RWPE1 (cell line): Measurements from ENCODE around the gene TRAPPC6A.

ENCODE experiments used
- CTCF ChIA-PET: fragments of 350-600 bp; sonication (Branson Sonifier 250); formaldehyde crosslinking; extraction: SDS; loops from one replicate; lab custom pipeline; 2021; lab: Yijun Ruan, JAX
- POLR2A ChIA-PET: fragments of 400-600 bp; formaldehyde crosslinking; extraction: SDS; loops from one replicate; lab custom pipeline; 2020; ENCODE audit warnings: antibody characterized with exemption; ENCODE audit not compliant: low non-redundant PET; lab: Yijun Ruan, JAX
- DNase-seq: peaks from one replicate; pipeline ENCODE4 v3.0.0; 2012; ENCODE audit warnings: low spot score
- H3K27ac ChIP-seq: fragments of 450-650 bp; 2 replicates; pipeline ENCODE4 v1.5.1; 2017
- TF ChIP-seq, protein P1 (sequence below): fragments of 450-650 bp; conservative IDR thresholded peaks from 2 replicates; pipeline ENCODE4 v1.5.1; 2017; ENCODE audit warnings: low read depth, mild to moderate bottlenecking

Gene TRAPPC6A

DNA sequence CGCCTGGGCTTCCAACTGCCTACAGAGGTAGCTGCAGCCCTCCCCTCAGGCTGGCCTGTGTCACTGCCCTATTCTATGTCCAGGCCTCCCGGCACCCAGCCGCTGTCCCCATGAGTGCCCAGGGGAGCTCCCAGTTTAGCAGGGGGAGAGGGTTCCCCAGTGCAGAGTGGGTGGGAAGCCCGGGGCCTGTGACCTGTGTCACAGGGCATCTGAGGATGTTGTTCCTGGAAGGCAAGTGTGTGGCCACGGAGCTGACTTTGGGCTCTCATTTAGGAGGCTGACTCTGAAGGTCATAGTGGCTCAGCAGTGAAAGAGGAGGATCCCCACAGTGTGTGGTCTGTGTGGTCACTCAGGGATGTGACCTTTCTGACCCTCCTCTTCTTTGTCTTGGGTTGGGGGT lies 59.9 kb downstream of the TRAPPC6A start:
- CTCF ChIA-PET = interaction anchor here (0.6 kb wide), 1 partner anchor 29 kb away, joined by 3 read pairs; no protein-coding TSS in a partner anchor
- TF ChIP-seq, protein P1, sequence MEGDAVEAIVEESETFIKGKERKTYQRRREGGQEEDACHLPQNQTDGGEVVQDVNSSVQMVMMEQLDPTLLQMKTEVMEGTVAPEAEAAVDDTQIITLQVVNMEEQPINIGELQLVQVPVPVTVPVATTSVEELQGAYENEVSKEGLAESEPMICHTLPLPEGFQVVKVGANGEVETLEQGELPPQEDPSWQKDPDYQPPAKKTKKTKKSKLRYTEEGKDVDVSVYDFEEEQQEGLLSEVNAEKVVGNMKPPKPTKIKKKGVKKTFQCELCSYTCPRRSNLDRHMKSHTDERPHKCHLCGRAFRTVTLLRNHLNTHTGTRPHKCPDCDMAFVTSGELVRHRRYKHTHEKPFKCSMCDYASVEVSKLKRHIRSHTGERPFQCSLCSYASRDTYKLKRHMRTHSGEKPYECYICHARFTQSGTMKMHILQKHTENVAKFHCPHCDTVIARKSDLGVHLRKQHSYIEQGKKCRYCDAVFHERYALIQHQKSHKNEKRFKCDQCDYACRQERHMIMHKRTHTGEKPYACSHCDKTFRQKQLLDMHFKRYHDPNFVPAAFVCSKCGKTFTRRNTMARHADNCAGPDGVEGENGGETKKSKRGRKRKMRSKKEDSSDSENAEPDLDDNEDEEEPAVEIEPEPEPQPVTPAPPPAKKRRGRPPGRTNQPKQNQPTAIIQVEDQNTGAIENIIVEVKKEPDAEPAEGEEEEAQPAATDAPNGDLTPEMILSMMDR = no peak
- DNase-seq = no peak
- peak overlapping the region; percentile 43 for H3K27ac ChIP-seq
- POLR2A ChIA-PET = no interaction called here

DNA sequence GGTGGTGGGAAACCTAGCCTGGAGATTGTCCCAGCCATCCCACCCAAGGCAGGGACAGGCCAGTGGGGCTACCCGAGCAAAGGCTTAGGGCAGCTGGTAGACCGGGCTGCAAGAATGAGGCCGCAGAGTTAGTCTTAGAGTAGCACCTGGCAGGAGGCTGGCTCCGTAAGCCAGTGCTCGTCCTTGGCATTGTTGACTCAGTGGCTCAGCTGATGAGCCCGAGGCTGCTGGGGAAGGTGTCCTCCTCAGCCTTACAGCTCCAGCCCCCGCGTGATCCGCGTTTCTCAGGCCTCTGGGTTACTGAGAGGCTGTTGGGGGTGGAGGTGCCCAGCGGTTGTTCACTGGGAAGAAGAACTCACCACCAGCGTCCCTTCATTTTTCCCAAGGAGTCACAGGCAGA lies 60.4 kb downstream of the TRAPPC6A start:
- POLR2A ChIA-PET = no interaction called here
- TF ChIP-seq, protein P1 = no peak
- H3K27ac ChIP-seq = peak overlapping the region; percentile 43
- CTCF ChIA-PET = interaction anchor here (0.6 kb wide), 1 partner anchor 28 kb away, joined by 3 read pairs; no protein-coding TSS in a partner anchor
- DNase-seq = no peak

DNA sequence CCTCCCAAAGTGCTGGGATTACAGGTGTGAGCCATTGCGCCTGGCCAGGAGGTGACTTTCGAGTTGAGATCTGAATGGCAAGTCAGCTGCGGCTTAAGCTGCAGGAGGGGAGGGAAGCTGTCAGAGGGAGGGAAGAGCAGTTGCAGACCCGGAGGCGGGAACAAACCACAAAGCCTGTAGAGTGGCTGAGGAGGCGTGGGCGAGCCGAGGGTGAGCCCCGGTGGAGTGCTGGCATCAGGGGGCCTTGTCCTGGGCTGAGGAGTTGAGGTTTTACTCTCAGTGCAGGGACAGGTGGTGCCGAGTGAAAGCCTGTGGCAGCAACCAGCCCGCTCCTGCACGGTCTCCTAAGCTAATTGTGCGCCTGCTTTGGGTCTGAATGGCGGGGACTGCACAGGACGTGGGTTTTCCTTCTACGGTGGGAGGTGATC lies 60.9 kb downstream of the TRAPPC6A start:
- DNase-seq = no peak
- ChIA-PET CTCF (no interaction called here), POLR2A (no interaction called here)
- TF ChIP-seq, protein P1 = no peak
- H3K27ac ChIP-seq = peak overlapping the region; percentile 43

DNA sequence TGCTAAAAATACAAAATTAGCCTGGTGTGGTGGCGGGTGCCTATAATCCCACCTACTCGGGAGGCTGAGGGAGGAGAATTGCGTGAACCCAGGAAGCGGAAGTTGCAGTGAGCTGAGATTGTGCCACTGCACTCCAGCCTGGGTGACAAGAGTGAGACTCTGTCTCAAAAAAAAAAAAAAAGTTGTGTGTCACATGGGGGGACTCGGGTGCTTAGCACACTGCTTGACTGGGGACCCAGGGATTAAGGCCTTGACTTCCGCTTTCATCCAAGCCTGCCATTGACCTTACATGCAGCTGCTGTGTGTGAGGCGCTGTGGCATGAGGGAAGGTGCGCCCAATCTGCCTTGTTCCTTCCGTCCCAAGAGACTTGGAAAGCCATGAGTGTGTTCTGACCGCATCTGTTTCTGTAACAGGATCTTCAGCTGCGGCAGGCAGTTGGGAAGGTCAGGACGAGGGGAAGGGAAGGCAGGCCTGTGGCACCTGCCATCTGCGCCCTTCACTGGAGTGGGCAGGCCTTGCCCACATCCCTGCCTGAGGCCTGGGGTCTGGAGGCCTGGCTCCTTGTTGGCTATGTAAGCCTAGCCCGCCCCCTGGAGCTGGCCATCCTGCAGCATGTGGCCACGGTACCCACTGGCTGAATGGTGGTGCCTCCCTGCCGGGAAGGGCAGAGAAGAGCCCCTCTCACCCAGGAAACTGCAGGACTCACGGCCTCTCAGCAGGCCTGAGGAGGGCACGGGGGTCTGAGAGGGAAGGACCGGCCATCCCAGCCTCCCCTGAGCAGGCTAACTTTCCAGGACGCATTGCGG lies 62.0 kb downstream of the TRAPPC6A start:
- TF ChIP-seq, protein P1 = no peak
- ChIA-PET CTCF (interaction anchor here (1.1 kb wide), 1 partner anchor 392 kb away, joined by 3 read pairs; no protein-coding TSS in a partner anchor), POLR2A (no interaction called here)
- no peak for DNase-seq
- no peak overlapping the region for H3K27ac ChIP-seq

DNA sequence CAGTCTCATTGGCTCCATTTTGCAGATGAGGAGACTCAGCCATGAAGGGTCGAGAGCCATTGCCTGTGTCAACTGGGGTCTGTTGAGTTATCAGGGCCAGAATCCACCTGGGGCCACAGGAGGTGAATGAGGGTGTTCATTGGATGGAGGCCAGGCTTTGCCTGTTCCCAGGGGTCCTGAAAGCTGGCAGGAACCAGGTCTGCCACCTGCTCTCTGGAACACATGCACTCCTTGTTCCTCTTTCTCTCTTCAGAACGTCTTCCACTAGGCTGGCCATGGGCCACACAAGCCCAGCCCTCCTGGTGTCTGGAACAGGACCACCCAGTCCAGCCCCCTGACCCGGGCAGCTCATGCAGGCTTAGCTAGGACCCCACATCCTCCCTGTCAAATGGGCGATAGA lies 63.9 kb downstream of the TRAPPC6A start:
- no peak for DNase-seq
- H3K27ac ChIP-seq = peak overlapping the region; percentile 8; the same call in 1 of the 2 replicates

DNA sequence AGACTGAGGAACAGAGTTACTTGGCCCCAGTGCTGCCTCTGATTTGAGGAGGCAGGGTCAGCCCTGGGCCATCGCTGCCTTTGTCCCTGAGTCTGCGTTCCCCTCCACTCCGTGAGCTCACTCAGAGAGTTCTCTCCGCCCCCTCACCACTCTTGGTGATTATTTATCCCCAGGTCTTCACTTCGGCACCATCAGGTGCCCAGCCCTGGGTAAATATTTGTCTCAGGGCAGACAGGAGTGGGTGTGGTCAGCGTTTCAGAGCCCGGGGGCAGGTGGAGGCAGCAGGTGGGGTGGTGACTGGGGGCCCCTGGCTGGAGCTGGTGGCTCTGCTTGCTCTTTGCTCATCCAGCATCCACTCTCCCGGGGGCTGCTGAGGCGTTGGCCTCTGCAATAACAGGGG lies 64.4 kb downstream of the TRAPPC6A start:
- TF ChIP-seq, protein P1 = no peak
- CTCF ChIA-PET = no interaction called here
- DNase-seq = no peak
- peak overlapping the region; percentile 8; the same call in 1 of the 2 replicates for H3K27ac ChIP-seq
- POLR2A ChIA-PET = interaction anchor here (0.5 kb wide), 1 partner anchor 23 kb away, joined by 4 read pairs; no protein-coding TSS in a partner anchor

More for the DNA sequence above, 63.9 kb downstream of the TRAPPC6A start:
- TF ChIP-seq, protein P1 = no peak
- POLR2A ChIA-PET = interaction anchor here (0.5 kb wide), 1 partner anchor 23 kb away, joined by 4 read pairs; no protein-coding TSS in a partner anchor
- CTCF ChIA-PET = no interaction called here
